A673 (cell line): ENCODE measurements around the gene OR10AD1.

Source experiments
- CTCF ChIP-seq: fragments of 300-800, 200-600 bp; sonication (generic); conservative IDR thresholded peaks from 2 replicates; pipeline ENCODE4 v1.5.1; 2017; ENCODE audit warnings: low read depth, mild to moderate bottlenecking, antibody characterized with exemption, low read length, moderate library complexity, mixed read lengths
- EZH2 ChIP-seq: fragments of 200-600 bp; sonication (generic); IDR thresholded peaks from 2 replicates; pipeline ENCODE4 v1.6.1; 2017; ENCODE audit warnings: borderline replicate concordance, low read depth, mild to moderate bottlenecking, mixed read lengths, antibody characterized with exemption, low read length; ENCODE audit not compliant: poor library complexity, severe bottlenecking

GRCh38 chr12:48184549-48184922 lies 18.6 kb downstream of the OR10AD1 start:
- TF ChIP-seq CTCF: no peak
- TF ChIP-seq EZH2: peak; percentile 43
